GM18868 (cell line): ENCODE data around the gene ZNF169.
"Not testable (repeated sequence)": the region's sequence is repeated elsewhere in the genome, so short reads cannot be mapped to it uniquely, and the experiment has no call there.

Experiments used
- ATAC-seq: cut with Tn5 transposase; IDR thresholded peaks from one replicate; pipeline ENCODE4 v1.9.1; 2021; ENCODE audit warnings: mild to moderate bottlenecking, moderate library complexity; ENCODE audit not compliant: unreplicated experiment

Gene ZNF169

GRCh38 chr9:94341703-94342102, 82.6 kb downstream of the ZNF169 start:
- peak; percentile 77 for ATAC-seq

- not testable (repeated sequence) for ATAC-seq
Observed at GRCh38 chr9:94347451-94347850, 88.4 kb downstream of the ZNF169 start.

GRCh38 chr9:94348754-94349153, 89.7 kb downstream of the ZNF169 start:
- ATAC-seq = not testable (repeated sequence)
